GM23338 (cell line): ENCODE measurements around the gene CYRIA. TPM values are rescaled to one million over a fixed set of nuclear protein-coding genes. Genes with fewer than 3 reads are reported as not detected.

Experiments used
- ATAC-seq: fragments of 200-7000 bp; cut with Tn5 transposase; 3 replicates; pipeline ENCODE4 v1.9.1; 2020
- DNase-seq: peaks from one replicate; pipeline ENCODE4 v3.0.0-alpha.2; 2015; ENCODE audit warnings: low spot score
- H2AFZ ChIP-seq: fragments of 200-600 bp; sonication (generic); 2 replicates; pipeline ENCODE4 v1.8.0; 2016; ENCODE audit warnings: antibody characterized with exemption, mild to moderate bottlenecking, moderate library complexity
- H3F3A ChIP-seq: fragments of 200-600 bp; sonication (generic); replicated peaks from 2 replicates; pipeline ENCODE4 v1.8.0; 2017; ENCODE audit warnings: antibody characterized with exemption, mixed run types, low read depth
- H3K27ac ChIP-seq: fragments of 200-600 bp; sonication (generic); 2 replicates; pipeline ENCODE4 v1.6.1; 2016; ENCODE audit warnings: low read depth
- H3K27me3 ChIP-seq: fragments of 200-600 bp; sonication (generic); 2 replicates; pipeline ENCODE4 v1.8.0; 2016; ENCODE audit warnings: mild to moderate bottlenecking, mixed run types, moderate library complexity; ENCODE audit not compliant: insufficient read depth
- H3K36me3 ChIP-seq: fragments of 200-600 bp; sonication (generic); 2 replicates; pipeline ENCODE4 v1.8.0; 2016; ENCODE audit warnings: mild to moderate bottlenecking; ENCODE audit not compliant: insufficient read depth
- H3K4me1 ChIP-seq: fragments of 200-600 bp; sonication (generic); 2 replicates; pipeline ENCODE4 v1.8.0; 2016; ENCODE audit warnings: mild to moderate bottlenecking, moderate library complexity; ENCODE audit not compliant: insufficient read depth
- H3K4me2 ChIP-seq: fragments of 200-600 bp; sonication (generic); 2 replicates; pipeline ENCODE4 v1.7.1; 2017; ENCODE audit warnings: mixed run types
- H3K4me3 ChIP-seq: fragments of 200-600 bp; sonication (generic); 2 replicates; pipeline ENCODE4 v1.6.1; 2016; ENCODE audit warnings: mixed run types
- H3K79me2 ChIP-seq: fragments of 200-600 bp; sonication (generic); replicated peaks from 2 replicates; pipeline ENCODE4 v1.8.0; 2017; ENCODE audit warnings: mild to moderate bottlenecking; ENCODE audit not compliant: insufficient read depth
- H3K9me2 ChIP-seq: fragments of 200-600 bp; sonication (generic); 2 replicates; pipeline ENCODE4 v1.8.0; 2017; ENCODE audit not compliant: insufficient read depth
- H4K20me1 ChIP-seq: fragments of 200-600 bp; sonication (generic); replicated peaks from 2 replicates; pipeline ENCODE4 v1.8.0; 2017; ENCODE audit warnings: mild to moderate bottlenecking; ENCODE audit not compliant: insufficient read depth
- H3K27ac Mint-ChIP-seq: 2 replicates; pipeline ENCODE4 v1.8.0; 2020; ENCODE audit warnings: inconsistent platforms, mild to moderate bottlenecking, moderate library complexity, mixed read lengths
- H3K27me3 Mint-ChIP-seq: 3 replicates; pipeline ENCODE4 v1.8.0; 2022; ENCODE audit warnings: low read depth, mild to moderate bottlenecking, moderate library complexity, mixed read lengths, inconsistent platforms; ENCODE audit not compliant: insufficient read depth, poor library complexity
- H3K36me3 Mint-ChIP-seq: 3 replicates; pipeline ENCODE4 v1.8.0; 2021; ENCODE audit warnings: low read depth, mild to moderate bottlenecking, inconsistent platforms, moderate library complexity, mixed read lengths
- H3K4me1 Mint-ChIP-seq: 3 replicates; pipeline ENCODE4 v1.8.0; 2020; ENCODE audit warnings: mild to moderate bottlenecking, inconsistent platforms, mixed read lengths
- H3K4me3 Mint-ChIP-seq: 3 replicates; pipeline ENCODE4 v1.8.0; 2021; ENCODE audit warnings: moderate library complexity, mild to moderate bottlenecking, inconsistent platforms, mixed read lengths
- H3K9me3 Mint-ChIP-seq: 3 replicates; pipeline ENCODE4 v1.8.0; 2020; ENCODE audit warnings: moderate library complexity, mild to moderate bottlenecking, inconsistent platforms, mixed read lengths
- CREB1 ChIP-seq: fragments of 250-450 bp; sonication (Bioruptor Pico); IDR thresholded peaks from 2 replicates; pipeline ENCODE4 v1.5.0; 2020; ENCODE audit warnings: low read depth, mild to moderate bottlenecking, moderate library complexity
- EZH2 ChIP-seq: fragments of 200-600 bp; sonication (generic); IDR thresholded peaks from one replicate; pipeline ENCODE4 v1.8.0; 2017; ENCODE audit warnings: antibody characterized with exemption, mild to moderate bottlenecking, low read depth; ENCODE audit not compliant: unreplicated experiment
- JUNB ChIP-seq: IDR thresholded peaks from one replicate; pipeline ENCODE4 v1.6.1; 2016; ENCODE audit warnings: antibody characterized with exemption; ENCODE audit not compliant: unreplicated experiment
- NANOG ChIP-seq: IDR thresholded peaks from 2 replicates; pipeline ENCODE4 v1.6.1; 2016; ENCODE audit warnings: antibody characterized with exemption, borderline replicate concordance
- STAT1 ChIP-seq: IDR thresholded peaks from one replicate; pipeline ENCODE4 v1.6.1; 2016; ENCODE audit warnings: antibody characterized with exemption; ENCODE audit not compliant: unreplicated experiment
- ZNF331 ChIP-seq: fragments of 250-450 bp; sonication (Bioruptor Pico); IDR thresholded peaks from 2 replicates; pipeline ENCODE4 v1.5.0; 2020; ENCODE audit warnings: low read depth, mild to moderate bottlenecking, moderate library complexity
- polyA plus RNA-seq: library from polyadenylated mRNA; unstranded; fragments of >200 nt; fragmentation: Nextera tagmentation; extraction: Ambion mirVana; gene quantifications from 2 replicates; pipeline ENCODE4 v1.2.1, GENCODE V29; 2016
- total RNA-seq: library from RNA; depleted of rRNA; stranded (reverse); fragments of >200 nt; shearing (Covaris generic); gene quantifications from 2 replicates; pipeline ENCODE4 v1.2.3, GENCODE V29; 2014
- TF ChIP-seq, protein P1 (sequence below): IDR thresholded peaks from one replicate; pipeline ENCODE4 v1.6.1; 2018; ENCODE audit warnings: antibody characterized with exemption; ENCODE audit not compliant: unreplicated experiment
- TF ChIP-seq, protein P2 (sequence below): IDR thresholded peaks from 2 replicates; pipeline ENCODE4 v1.6.1; 2016; ENCODE audit warnings: antibody characterized with exemption
- TF ChIP-seq, protein P3 (sequence below): fragments of 250-450 bp; sonication (Bioruptor Pico); IDR thresholded peaks from 2 replicates; pipeline ENCODE4 v1.5.0; 2020; ENCODE audit warnings: mild to moderate bottlenecking, moderate library complexity

CYRIA gene
- total and polyA plus RNA-seq, 2 experiments from 2014 or later = 3.0 to 5.3 TPM

DNA sequence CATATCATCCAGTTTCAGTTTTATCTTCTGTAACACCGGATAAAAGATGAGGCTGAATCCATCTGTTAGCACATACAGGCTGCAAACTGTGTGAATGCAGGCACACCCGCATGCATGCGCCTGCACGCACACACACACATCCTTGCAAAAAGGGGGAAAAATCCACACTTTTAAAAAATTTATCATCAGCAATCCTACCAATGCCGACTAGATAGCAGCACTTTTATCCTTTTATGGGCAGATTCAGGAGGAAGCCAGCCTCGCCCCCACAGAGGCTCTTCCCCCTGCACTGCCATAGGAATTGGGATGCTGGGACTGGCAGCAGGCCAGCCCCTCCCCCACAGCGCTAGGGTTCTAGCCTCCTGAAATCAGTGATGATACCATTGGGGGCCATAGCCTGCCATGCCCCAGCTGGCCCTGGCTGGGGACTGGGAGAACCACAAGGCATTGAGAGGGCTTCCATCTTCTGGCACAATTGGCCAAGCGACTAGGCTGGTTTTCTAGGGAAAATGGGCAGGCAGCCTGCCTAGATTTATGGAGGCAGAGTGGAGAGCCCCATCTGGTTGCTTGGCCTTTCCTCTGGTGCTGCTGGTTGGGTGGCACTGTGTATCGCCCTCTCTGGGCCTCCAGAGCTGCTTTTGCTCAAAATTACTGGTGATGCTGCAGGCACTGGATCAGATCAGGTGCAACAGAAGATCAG lies 25.5 kb downstream of the CYRIA start:
- H4K20me1 ChIP-seq = no peaks in the 10 kb centered on the region
- ATAC-seq (peak; percentile 58), DNase-seq (no peak)
- Mint-ChIP-seq H3K9me3 (no peaks in the 10 kb centered on the region), H3K4me1 (peaks cover 22% of the 10 kb centered on the region; the same call in 2 of the 3 replicates), H3K36me3 (no peaks in the 10 kb centered on the region), H3K27ac (no peak overlapping the region), H3K27me3 (peaks cover 1% of the 10 kb centered on the region), H3K4me3 (no peak overlapping the region)
- peaks cover 10% of the 10 kb centered on the region for H3K4me1 ChIP-seq
- no peak overlapping the region for H3K4me3 ChIP-seq
- no peaks in the 10 kb centered on the region for H3F3A ChIP-seq
- no peak overlapping the region for H3K4me2 ChIP-seq
- H3K27ac ChIP-seq = no peak overlapping the region
- H2AFZ ChIP-seq = no peak overlapping the region
- H3K36me3 ChIP-seq = no peaks in the 10 kb centered on the region
- no peaks in the 10 kb centered on the region for H3K79me2 ChIP-seq
- no peaks in the 10 kb centered on the region for H3K27me3 ChIP-seq
- H3K9me2 ChIP-seq = 0 out of 2 replicates have a peak, but pooled peaks cover 3% of the 10 kb centered on the region
- TF ChIP-seq STAT1 (no peak), JUNB (no peak), CREB1 (CRISPR knock-in tag) (no peak), ZNF331 (CRISPR knock-in tag) (no peak), NANOG (no peak), EZH2 (no peak)
- TF ChIP-seq, protein P1, sequence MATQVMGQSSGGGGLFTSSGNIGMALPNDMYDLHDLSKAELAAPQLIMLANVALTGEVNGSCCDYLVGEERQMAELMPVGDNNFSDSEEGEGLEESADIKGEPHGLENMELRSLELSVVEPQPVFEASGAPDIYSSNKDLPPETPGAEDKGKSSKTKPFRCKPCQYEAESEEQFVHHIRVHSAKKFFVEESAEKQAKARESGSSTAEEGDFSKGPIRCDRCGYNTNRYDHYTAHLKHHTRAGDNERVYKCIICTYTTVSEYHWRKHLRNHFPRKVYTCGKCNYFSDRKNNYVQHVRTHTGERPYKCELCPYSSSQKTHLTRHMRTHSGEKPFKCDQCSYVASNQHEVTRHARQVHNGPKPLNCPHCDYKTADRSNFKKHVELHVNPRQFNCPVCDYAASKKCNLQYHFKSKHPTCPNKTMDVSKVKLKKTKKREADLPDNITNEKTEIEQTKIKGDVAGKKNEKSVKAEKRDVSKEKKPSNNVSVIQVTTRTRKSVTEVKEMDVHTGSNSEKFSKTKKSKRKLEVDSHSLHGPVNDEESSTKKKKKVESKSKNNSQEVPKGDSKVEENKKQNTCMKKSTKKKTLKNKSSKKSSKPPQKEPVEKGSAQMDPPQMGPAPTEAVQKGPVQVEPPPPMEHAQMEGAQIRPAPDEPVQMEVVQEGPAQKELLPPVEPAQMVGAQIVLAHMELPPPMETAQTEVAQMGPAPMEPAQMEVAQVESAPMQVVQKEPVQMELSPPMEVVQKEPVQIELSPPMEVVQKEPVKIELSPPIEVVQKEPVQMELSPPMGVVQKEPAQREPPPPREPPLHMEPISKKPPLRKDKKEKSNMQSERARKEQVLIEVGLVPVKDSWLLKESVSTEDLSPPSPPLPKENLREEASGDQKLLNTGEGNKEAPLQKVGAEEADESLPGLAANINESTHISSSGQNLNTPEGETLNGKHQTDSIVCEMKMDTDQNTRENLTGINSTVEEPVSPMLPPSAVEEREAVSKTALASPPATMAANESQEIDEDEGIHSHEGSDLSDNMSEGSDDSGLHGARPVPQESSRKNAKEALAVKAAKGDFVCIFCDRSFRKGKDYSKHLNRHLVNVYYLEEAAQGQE = no peak
- TF ChIP-seq, protein P2, sequence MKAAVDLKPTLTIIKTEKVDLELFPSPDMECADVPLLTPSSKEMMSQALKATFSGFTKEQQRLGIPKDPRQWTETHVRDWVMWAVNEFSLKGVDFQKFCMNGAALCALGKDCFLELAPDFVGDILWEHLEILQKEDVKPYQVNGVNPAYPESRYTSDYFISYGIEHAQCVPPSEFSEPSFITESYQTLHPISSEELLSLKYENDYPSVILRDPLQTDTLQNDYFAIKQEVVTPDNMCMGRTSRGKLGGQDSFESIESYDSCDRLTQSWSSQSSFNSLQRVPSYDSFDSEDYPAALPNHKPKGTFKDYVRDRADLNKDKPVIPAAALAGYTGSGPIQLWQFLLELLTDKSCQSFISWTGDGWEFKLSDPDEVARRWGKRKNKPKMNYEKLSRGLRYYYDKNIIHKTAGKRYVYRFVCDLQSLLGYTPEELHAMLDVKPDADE = no peak
- TF ChIP-seq, protein P3, sequence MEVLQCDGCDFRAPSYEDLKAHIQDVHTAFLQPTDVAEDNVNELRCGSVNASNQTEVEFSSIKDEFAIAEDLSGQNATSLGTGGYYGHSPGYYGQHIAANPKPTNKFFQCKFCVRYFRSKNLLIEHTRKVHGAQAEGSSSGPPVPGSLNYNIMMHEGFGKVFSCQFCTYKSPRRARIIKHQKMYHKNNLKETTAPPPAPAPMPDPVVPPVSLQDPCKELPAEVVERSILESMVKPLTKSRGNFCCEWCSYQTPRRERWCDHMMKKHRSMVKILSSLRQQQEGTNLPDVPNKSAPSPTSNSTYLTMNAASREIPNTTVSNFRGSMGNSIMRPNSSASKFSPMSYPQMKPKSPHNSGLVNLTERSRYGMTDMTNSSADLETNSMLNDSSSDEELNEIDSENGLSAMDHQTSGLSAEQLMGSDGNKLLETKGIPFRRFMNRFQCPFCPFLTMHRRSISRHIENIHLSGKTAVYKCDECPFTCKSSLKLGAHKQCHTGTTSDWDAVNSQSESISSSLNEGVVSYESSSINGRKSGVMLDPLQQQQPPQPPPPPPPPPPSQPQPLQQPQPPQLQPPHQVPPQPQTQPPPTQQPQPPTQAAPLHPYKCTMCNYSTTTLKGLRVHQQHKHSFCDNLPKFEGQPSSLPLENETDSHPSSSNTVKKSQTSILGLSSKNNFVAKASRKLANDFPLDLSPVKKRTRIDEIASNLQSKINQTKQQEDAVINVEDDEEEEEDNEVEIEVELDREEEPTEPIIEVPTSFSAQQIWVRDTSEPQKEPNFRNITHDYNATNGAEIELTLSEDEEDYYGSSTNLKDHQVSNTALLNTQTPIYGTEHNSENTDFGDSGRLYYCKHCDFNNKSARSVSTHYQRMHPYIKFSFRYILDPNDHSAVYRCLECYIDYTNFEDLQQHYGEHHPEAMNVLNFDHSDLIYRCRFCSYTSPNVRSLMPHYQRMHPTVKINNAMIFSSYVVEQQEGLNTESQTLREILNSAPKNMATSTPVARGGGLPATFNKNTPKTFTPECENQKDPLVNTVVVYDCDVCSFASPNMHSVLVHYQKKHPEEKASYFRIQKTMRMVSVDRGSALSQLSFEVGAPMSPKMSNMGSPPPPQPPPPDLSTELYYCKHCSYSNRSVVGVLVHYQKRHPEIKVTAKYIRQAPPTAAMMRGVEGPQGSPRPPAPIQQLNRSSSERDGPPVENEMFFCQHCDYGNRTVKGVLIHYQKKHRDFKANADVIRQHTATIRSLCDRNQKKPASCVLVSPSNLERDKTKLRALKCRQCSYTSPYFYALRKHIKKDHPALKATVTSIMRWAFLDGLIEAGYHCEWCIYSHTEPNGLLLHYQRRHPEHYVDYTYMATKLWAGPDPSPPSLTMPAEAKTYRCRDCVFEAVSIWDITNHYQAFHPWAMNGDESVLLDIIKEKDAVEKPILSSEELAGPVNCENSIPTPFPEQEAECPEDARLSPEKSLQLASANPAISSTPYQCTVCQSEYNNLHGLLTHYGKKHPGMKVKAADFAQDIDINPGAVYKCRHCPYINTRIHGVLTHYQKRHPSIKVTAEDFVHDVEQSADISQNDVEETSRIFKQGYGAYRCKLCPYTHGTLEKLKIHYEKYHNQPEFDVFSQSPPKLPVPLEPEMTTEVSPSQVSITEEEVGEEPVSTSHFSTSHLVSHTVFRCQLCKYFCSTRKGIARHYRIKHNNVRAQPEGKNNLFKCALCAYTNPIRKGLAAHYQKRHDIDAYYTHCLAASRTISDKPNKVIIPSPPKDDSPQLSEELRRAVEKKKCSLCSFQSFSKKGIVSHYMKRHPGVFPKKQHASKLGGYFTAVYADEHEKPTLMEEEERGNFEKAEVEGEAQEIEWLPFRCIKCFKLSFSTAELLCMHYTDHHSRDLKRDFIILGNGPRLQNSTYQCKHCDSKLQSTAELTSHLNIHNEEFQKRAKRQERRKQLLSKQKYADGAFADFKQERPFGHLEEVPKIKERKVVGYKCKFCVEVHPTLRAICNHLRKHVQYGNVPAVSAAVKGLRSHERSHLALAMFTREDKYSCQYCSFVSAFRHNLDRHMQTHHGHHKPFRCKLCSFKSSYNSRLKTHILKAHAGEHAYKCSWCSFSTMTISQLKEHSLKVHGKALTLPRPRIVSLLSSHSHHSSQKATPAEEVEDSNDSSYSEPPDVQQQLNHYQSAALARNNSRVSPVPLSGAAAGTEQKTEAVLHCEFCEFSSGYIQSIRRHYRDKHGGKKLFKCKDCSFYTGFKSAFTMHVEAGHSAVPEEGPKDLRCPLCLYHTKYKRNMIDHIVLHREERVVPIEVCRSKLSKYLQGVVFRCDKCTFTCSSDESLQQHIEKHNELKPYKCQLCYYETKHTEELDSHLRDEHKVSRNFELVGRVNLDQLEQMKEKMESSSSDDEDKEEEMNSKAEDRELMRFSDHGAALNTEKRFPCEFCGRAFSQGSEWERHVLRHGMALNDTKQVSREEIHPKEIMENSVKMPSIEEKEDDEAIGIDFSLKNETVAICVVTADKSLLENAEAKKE (CRISPR knock-in tag) = no peak
